ENCODE results near the gene CCDC3.

DNA sequence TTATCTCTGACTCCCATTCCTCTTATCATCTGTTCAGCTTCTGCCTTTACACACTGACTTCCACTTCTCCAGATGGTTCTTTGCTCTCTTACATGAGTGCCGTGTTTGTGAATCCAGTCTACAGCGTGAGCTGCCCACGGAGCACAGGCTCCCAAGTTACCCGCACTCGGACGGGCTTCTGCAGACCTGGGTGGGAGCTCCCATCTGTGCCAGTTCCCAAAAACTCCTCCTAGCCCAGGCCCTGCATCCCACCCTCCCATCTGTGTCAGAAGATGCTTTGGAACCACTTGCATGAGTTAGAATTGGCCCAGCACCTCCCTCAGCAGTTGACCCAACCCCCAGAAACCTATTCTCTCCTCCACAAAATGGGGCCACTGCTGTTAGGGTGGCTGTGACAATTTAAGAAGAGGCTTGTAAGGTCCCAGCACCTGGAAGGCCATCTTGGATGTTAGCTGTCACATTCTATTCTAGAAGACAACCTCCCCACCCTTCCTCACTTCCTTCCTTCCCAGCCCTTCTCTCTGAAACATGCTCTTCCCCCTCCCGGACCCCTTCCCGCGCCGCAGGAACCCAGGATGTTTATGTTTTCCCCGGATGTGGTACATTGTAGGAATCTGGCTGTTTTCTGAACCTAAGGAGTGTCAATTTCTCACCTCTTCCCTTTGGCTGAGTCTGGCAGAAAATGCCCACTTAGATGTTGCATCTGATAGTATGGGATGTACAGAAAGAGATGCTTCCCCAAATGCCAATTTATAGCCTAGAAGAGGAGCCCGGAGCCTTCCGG, 79.2 kb downstream of the CCDC3 start:
- TF ChIP-seq CTCF (conservative IDR thresholded peaks at IDR 0.05; ENCODE audit: low read depth, low read length), result no peak
- TF ChIP-seq EZH2 (IDR thresholded peaks at IDR 0.05; ENCODE audit: borderline replicate concordance, low read depth, low read length, poor library complexity, severe bottlenecking), result no peak
